ENCODE data around the gene PEX7.
"Not testable (repeated sequence)": the region's sequence is repeated elsewhere in the genome, so short reads cannot be mapped to it uniquely, and the experiment has no call there.

PEX7 gene

GRCh38 chr6:136840276-136841001, 18.0 kb downstream of the PEX7 start:
- no peak for DNase-seq (ENCODE audit: low read depth, low spot score)

GRCh38 chr6:136843210-136843609, 20.8 kb downstream of the PEX7 start:
- DNase-seq (ENCODE audit: low read depth, low spot score) = no peak

GRCh38 chr6:136846046-136846445, 23.7 kb downstream of the PEX7 start:
- peak; percentile 75 for DNase-seq (ENCODE audit: low read depth, low spot score)

GRCh38 chr6:136846477-136846876, 24.1 kb downstream of the PEX7 start:
- DNase-seq (ENCODE audit: low read depth, low spot score) = not testable (repeated sequence)

GRCh38 chr6:136849979-136850563, 27.7 kb downstream of the PEX7 start:
- DNase-seq (ENCODE audit: low read depth, low spot score) = not testable (repeated sequence)

- no peak for DNase-seq (ENCODE audit: low read depth, low spot score)
These were observed 37.0 kb downstream of the PEX7 start for GRCh38 chr6:136859430-136859829.

GRCh38 chr6:136860043-136860442, 37.7 kb downstream of the PEX7 start:
- DNase-seq (ENCODE audit: low read depth, low spot score) = peak; percentile 6

- DNase-seq (ENCODE audit: low read depth, low spot score) = no peak
These were observed 40.3 kb downstream of the PEX7 start for GRCh38 chr6:136862662-136863061.

- no peak for DNase-seq (ENCODE audit: low read depth, low spot score)
These were observed 41.4 kb downstream of the PEX7 start for GRCh38 chr6:136863752-136864151.

- no peak for DNase-seq (ENCODE audit: low read depth, low spot score)
These were observed 42.3 kb downstream of the PEX7 start for GRCh38 chr6:136864676-136865075.

- no peak for DNase-seq (ENCODE audit: low read depth, low spot score)
These were observed 44.6 kb downstream of the PEX7 start for GRCh38 chr6:136866872-136867416.

GRCh38 chr6:136869451-136869850, 47.1 kb downstream of the PEX7 start:
- DNase-seq (ENCODE audit: low read depth, low spot score) = no peak

- DNase-seq (ENCODE audit: low read depth, low spot score) = peak; percentile 13
These were observed 51.4 kb downstream of the PEX7 start for GRCh38 chr6:136873748-136874147.

- not testable (repeated sequence) for DNase-seq (ENCODE audit: low read depth, low spot score)
These were observed 54.1 kb downstream of the PEX7 start for GRCh38 chr6:136876469-136876868.

GRCh38 chr6:136880748-136881460, 58.5 kb downstream of the PEX7 start:
- DNase-seq (ENCODE audit: low read depth, low spot score) = no peak

- DNase-seq (ENCODE audit: low read depth, low spot score) = no peak
These were observed 63.7 kb downstream of the PEX7 start for GRCh38 chr6:136886091-136886490.

GRCh38 chr6:136887953-136888352, 65.6 kb downstream of the PEX7 start:
- no peak for DNase-seq (ENCODE audit: low read depth, low spot score)

- DNase-seq (ENCODE audit: low read depth, low spot score) = no peak
These were observed 67.1 kb downstream of the PEX7 start for GRCh38 chr6:136889271-136890193.

GRCh38 chr6:136890194-136890839, 67.9 kb downstream of the PEX7 start:
- no peak for DNase-seq (ENCODE audit: low read depth, low spot score)

- no peak for DNase-seq (ENCODE audit: low read depth, low spot score)
These were observed 68.6 kb downstream of the PEX7 start for GRCh38 chr6:136890986-136891385.

GRCh38 chr6:136893187-136893586, 70.8 kb downstream of the PEX7 start:
- DNase-seq (ENCODE audit: low read depth, low spot score) = no peak
